ENCODE data around the gene EID3. TPM values are rescaled to one million over a fixed set of nuclear protein-coding genes. Genes with fewer than 3 reads are reported as not detected.
"Not testable (repeated sequence)": the region's sequence is repeated elsewhere in the genome, so short reads cannot be mapped to it uniquely, and the experiment has no call there.

Gene EID3
- total and polyA plus RNA-seq, 4 donors, result 0.89 to 16.6 (median 4.5) TPM

DNA sequence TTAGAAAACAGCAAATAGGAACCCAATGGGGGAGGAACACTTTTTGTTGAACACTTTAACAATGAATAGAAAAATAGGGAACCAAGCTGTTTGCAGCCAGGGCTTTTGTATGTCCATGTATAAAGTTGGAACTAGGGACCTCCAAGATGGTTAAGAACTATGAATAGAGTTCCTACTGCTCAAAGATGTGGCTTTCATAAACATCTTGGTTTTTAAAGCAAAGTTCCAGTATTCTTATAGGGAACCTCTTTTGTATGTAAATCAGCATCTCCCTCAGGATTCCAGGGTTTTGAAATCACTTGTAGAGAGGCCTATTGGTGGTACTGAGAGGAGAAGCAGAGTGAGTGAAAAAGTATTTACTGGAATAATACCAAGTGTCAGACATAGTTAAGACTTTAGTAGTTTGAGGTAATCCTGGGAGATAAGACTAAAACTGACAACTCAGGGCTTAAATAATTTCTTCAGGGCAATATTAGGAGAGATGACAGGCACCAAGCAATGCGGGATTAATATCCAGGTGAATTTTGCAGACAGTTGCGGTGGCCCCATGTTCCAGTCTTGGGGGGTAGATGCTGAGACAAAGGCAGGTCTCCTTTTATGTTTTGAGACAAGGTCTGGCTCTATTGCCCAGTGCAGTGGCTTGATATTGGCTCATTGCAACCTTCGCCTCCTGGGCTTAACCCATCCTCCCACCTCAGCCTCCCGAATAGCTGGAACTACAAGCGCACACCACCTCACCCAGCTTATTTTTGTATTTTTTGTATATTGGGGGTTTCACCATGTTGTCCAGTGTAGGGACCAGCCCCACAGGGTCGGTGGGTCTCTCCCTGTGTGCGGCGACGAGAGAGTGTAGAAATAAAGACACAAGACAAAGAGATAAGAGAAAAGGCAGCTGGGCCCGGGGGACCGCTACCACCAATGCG is 10.4 kb upstream of the EID3 start:
- 97 to 98% methylated on average over 12 of the region's 12 CpGs for WGBS, 2 donors
- Histone ChIP-seq H3K4me1 (ENCODE audit: control insufficient read depth in 5 of 5, insufficient read depth in 5 of 5, low read length in 5 of 5) (peaks cover 0 to 14% (median 0%) of the 10 kb centered on the region in 5 donors), H3K9me3 (ENCODE audit: control insufficient read depth in 4 of 4, insufficient read depth in 3 of 4, low read length in 3 of 4) (no peaks in the 10 kb centered on the region), H3K36me3 (ENCODE audit: control insufficient read depth in 4 of 4, insufficient read depth in 4 of 4, low read length in 4 of 4) (peaks cover 0 to 28% (median 19%) of the 10 kb centered on the region in 4 donors), H3K4me3 (no peak overlapping the region), H3K27me3 (ENCODE audit: control insufficient read depth in 3 of 3, insufficient read depth in 3 of 3, low read length in 2 of 3) (no peaks in the 10 kb centered on the region), H3K9ac (ENCODE audit: insufficient read depth in 1 of 2, low read length in 2 of 2) (no peak overlapping the region), H3K27ac (ENCODE audit: low read depth in 1 of 2, low read length in 1 of 2) (no peak overlapping the region)
- TF ChIP-seq, protein P1, sequence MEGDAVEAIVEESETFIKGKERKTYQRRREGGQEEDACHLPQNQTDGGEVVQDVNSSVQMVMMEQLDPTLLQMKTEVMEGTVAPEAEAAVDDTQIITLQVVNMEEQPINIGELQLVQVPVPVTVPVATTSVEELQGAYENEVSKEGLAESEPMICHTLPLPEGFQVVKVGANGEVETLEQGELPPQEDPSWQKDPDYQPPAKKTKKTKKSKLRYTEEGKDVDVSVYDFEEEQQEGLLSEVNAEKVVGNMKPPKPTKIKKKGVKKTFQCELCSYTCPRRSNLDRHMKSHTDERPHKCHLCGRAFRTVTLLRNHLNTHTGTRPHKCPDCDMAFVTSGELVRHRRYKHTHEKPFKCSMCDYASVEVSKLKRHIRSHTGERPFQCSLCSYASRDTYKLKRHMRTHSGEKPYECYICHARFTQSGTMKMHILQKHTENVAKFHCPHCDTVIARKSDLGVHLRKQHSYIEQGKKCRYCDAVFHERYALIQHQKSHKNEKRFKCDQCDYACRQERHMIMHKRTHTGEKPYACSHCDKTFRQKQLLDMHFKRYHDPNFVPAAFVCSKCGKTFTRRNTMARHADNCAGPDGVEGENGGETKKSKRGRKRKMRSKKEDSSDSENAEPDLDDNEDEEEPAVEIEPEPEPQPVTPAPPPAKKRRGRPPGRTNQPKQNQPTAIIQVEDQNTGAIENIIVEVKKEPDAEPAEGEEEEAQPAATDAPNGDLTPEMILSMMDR (IDR thresholded peaks at IDR 0.05; ENCODE audit: control extremely low read depth, extremely low read depth), result no peak
- ATAC-seq (ENCODE audit: insufficient read depth, low FRiP score), result no peak
- DNase-seq, result no peak

DNA sequence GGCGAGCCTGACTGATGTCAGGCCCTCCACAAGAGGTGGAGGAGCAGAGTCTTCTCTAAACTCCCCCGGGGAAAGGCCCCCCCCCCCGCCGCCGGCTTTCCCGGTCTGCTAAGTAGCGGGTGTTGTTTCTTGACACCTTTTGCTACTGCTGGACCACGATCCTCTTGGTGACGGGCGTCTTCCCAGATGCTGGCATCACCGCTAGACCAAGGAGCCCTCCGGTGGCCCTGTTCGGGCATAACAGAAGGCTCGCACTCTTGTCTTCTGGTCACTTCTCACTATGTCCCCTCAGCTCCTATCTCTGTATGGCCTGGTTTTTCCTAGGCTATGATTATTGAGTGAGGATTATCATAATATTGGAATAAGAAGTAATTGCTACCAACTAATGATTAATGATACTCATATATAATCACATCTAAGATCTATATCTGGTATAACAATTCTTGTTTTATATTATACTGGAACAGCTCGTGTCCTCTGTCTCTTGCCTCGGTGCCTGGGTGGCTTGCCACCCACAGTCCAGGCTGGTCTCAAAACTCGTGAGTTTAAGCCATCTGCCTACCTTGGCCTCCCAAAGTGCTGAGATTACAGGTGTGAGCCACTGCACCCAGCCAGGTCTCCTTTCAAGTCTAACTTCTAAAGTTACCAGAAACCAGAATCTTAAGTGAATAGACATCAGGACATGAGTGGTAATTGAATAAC is 9.2 kb upstream of the EID3 start:
- peaks cover 0 to 26% (median 19%) of the 10 kb centered on the region in 4 donors for H3K36me3 ChIP-seq (ENCODE audit: control insufficient read depth in 4 of 4, insufficient read depth in 4 of 4, low read length in 4 of 4)
- WGBS, 2 donors, result 74 to 77% methylated on average over 16 of the region's 17 CpGs
- H3K27ac ChIP-seq (ENCODE audit: low read depth in 1 of 2, low read length in 1 of 2); H3K4me3 ChIP-seq; H3K27me3 ChIP-seq (ENCODE audit: control insufficient read depth in 3 of 3, insufficient read depth in 3 of 3, low read length in 2 of 3); H3K9me3 ChIP-seq (ENCODE audit: control insufficient read depth in 4 of 4, insufficient read depth in 3 of 4, low read length in 3 of 4); ATAC-seq (ENCODE audit: insufficient read depth, low FRiP score); H3K9ac ChIP-seq (ENCODE audit: insufficient read depth in 1 of 2, low read length in 2 of 2): not testable (repeated sequence)
- H3K4me1 ChIP-seq (ENCODE audit: control insufficient read depth in 5 of 5, insufficient read depth in 5 of 5, low read length in 5 of 5), result peaks cover 0 to 10% (median 0%) of the 10 kb centered on the region in 5 donors
- peak; percentile 48 to 54 (median 54) for DNase-seq

DNA sequence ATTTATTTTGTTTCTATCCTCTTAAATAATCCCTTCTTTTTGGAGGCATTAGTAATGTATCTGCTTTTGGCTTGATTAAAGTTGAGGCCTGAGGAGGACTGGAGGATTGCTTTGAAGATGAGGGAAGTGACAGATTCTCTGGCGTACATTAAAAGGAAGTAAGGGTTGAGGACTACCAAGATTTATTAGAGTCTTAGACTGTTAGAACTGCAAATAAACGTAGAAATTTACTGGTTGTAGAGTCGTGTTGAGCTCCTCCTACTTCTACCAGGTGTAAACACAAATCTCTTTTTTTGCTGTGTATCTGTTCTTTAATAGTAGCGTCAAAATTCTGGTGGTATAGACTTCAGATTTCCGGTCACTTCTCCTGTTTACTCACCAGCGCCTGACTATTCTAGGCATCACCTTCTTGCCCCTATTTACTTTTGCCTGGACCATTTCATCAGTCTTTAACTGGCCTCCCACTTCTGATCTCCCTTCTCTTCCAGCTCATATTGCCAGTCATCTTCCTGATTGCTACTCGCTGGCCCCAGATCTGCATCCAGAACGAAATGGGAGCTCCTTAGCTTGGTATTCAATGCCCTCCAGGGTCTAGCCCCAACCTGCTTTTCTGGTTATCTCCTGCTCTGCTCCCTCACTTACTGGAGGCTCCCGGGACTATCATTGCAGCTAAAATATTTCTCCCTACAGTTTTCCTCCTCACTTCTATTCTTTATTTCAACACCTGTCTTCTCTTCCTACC is 8.4 kb upstream of the EID3 start:
- WGBS, 2 donors, result 70 to 75% methylated on average over 9 of the region's 9 CpGs
- H3K36me3 ChIP-seq (ENCODE audit: control insufficient read depth in 4 of 4, insufficient read depth in 4 of 4, low read length in 4 of 4), result peaks cover 0 to 27% (median 18%) of the 10 kb centered on the region in 4 donors
- DNase-seq, result no peak
- no peak overlapping the region for H3K9ac ChIP-seq (ENCODE audit: insufficient read depth in 1 of 2, low read length in 2 of 2)
- no peak for ATAC-seq (ENCODE audit: insufficient read depth, low FRiP score)
- TF ChIP-seq, protein P1 (IDR thresholded peaks at IDR 0.05; ENCODE audit: control extremely low read depth, extremely low read depth), result no peak
- no peaks in the 10 kb centered on the region for H3K9me3 ChIP-seq (ENCODE audit: control insufficient read depth in 4 of 4, insufficient read depth in 3 of 4, low read length in 3 of 4)
- no peak overlapping the region for H3K4me3 ChIP-seq
- peaks cover 0 to 10% (median 0%) of the 10 kb centered on the region in 5 donors for H3K4me1 ChIP-seq (ENCODE audit: control insufficient read depth in 5 of 5, insufficient read depth in 5 of 5, low read length in 5 of 5)
- H3K27me3 ChIP-seq (ENCODE audit: control insufficient read depth in 3 of 3, insufficient read depth in 3 of 3, low read length in 2 of 3), result no peaks in the 10 kb centered on the region
- no peak overlapping the region for H3K27ac ChIP-seq (ENCODE audit: low read depth in 1 of 2, low read length in 1 of 2)

All from lung (tissue), 12 donors.